Tibial nerve (tissue), 4 donors: Measurements from ENCODE around the gene NUSAP1. TPM values are rescaled to one million over a fixed set of nuclear protein-coding genes. Genes with fewer than 3 reads are reported as not detected.
"Not testable (repeated sequence)": the region's sequence is repeated elsewhere in the genome, so short reads cannot be mapped to it uniquely, and the experiment has no call there.

ENCODE experiments used
- DNase-seq, 2 donors: peaks; one replicate each; pipeline ENCODE4 v3.0.0-alpha.2; 2019; ENCODE audit warnings: low spot score in 2 of 2
- H3K27ac ChIP-seq, 4 donors: fragments of 200-600 bp; sonication (generic) in 3 of 4; one replicate each; pipeline ENCODE4 v1.5.1; 2017 to 2019; ENCODE audit warnings: mild to moderate bottlenecking in 1 of 4
- H3K27me3 ChIP-seq, 2 donors: fragments of 200-600 bp; sonication (generic) in 1 of 2; one replicate each; pipeline versions ENCODE4 v1.5.1 to v1.6.0; 2017 to 2019
- H3K36me3 ChIP-seq, 3 donors: fragments of 200-600 bp; sonication (generic); one replicate each; pipeline ENCODE4 v1.5.1; 2018 to 2019
- H3K4me1 ChIP-seq, 4 donors: fragments of 200-600 bp; sonication (generic) in 3 of 4; one replicate each; pipeline ENCODE4 v1.5.1; 2017 to 2019
- H3K4me3 ChIP-seq, 4 donors: fragments of 200-600 bp; sonication (generic) in 3 of 4; one replicate each; pipeline ENCODE4 v1.5.1; 2017 to 2019; ENCODE audit warnings: mild to moderate bottlenecking in 1 of 4, moderate library complexity in 1 of 4
- H3K9me3 ChIP-seq, 4 donors: fragments of 200-600 bp; sonication (generic) in 3 of 4; one replicate each; pipeline ENCODE4 v1.5.1; 2017 to 2019
- EP300 ChIP-seq, 2 donors: sonication (generic); formaldehyde crosslinking; IDR thresholded peaks; one replicate each; pipeline ENCODE4 v1.6.1; 2017; ENCODE audit warnings: antibody characterized with exemption in 2 of 2, mild to moderate bottlenecking in 1 of 2
- POLR2A ChIP-seq, 2 donors: fragments of 450-650 bp; IDR thresholded peaks; one replicate each; pipeline ENCODE4 v1.6.1; 2017; ENCODE audit warnings: antibody characterized with exemption in 2 of 2, mild to moderate bottlenecking in 2 of 2, moderate library complexity in 2 of 2
- WGBS, 2 donors: methylation state at CpG; one replicate each; pipeline ENCODE4 v1.1.5; 2018; 5-methylcytosine and 5-hydroxymethylcytosine counted together
- total RNA-seq, 4 donors: library from RNA; depleted of rRNA; stranded (reverse); fragments of >200 nt; gene quantifications; one replicate each; pipeline ENCODE4 v1.1.0, GENCODE V29; 2016
- TF ChIP-seq, protein P1 (sequence below), 5 experiments: fragments of 200-600 bp in 3 of 5; fragments of 450-650 bp in 2 of 5; sonication (generic) in 3 of 5; IDR thresholded peaks; one replicate each; pipeline ENCODE4 v1.5.1; 2016 to 2019; ENCODE audit warnings: antibody characterized with exemption in 5 of 5, mild to moderate bottlenecking in 3 of 5, moderate library complexity in 2 of 5

Gene NUSAP1
- total RNA-seq, 4 donors from 2014 or later = 0.39 to 21.0 (median 2.5) TPM

DNA sequence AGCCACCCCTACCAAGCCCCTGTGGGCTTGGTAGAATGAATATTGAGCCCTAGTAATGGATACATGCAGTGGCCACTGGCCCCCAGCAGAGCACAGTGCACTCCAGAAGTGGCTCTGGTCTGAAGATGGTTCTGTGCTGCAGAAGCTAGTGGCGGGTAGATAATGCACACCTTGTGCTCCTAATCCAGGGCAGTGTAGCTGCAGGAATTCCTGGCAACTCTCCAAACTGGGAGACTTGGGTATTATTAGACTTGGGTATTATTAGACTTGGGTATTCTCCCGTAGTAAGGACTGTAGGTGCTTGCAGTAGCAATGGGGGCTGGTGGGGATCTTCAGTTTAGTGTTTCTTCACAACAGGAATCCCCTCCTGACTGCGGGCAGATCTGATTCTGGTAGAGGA is 34.7 kb downstream of the NUSAP1 start:
- TF ChIP-seq, protein P1, sequence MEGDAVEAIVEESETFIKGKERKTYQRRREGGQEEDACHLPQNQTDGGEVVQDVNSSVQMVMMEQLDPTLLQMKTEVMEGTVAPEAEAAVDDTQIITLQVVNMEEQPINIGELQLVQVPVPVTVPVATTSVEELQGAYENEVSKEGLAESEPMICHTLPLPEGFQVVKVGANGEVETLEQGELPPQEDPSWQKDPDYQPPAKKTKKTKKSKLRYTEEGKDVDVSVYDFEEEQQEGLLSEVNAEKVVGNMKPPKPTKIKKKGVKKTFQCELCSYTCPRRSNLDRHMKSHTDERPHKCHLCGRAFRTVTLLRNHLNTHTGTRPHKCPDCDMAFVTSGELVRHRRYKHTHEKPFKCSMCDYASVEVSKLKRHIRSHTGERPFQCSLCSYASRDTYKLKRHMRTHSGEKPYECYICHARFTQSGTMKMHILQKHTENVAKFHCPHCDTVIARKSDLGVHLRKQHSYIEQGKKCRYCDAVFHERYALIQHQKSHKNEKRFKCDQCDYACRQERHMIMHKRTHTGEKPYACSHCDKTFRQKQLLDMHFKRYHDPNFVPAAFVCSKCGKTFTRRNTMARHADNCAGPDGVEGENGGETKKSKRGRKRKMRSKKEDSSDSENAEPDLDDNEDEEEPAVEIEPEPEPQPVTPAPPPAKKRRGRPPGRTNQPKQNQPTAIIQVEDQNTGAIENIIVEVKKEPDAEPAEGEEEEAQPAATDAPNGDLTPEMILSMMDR (IDR thresholded peaks at IDR 0.05) = no peak
- TF ChIP-seq EP300 (IDR thresholded peaks at IDR 0.05) (no peak), POLR2A (IDR thresholded peaks at IDR 0.05) (no peak)
- H3K27ac ChIP-seq = no peak overlapping the region
- no peak for DNase-seq

DNA sequence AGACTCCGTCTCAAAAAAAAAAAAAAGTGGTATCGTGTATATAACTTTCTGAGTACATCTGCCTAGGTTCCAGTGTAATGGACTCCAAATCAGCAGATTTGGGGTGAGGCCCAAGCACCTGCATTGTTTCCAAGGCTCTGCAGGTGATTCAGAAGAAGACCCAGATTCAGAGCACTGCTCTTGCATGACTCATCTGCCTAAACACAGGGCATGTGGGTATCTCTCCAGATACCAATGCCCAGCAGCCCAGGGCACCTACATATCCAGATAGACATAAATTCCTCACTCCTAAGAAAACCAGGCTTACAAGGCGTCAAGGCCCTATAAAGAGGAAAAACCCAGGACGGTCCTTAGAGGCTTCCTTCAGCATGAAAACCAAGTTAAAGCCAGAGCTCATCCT is 45.3 kb downstream of the NUSAP1 start:
- Histone ChIP-seq H3K27me3 (no peaks in the 10 kb centered on the region), H3K9me3 (no peaks in the 10 kb centered on the region), H3K4me1 (no peaks in the 10 kb centered on the region), H3K27ac (no peak overlapping the region), H3K36me3 (peaks cover 0 to 28% (median 0%) of the 10 kb centered on the region in 3 donors), H3K4me3 (no peak overlapping the region)
- TF ChIP-seq EP300 (IDR thresholded peaks at IDR 0.05) = no peak
- TF ChIP-seq, protein P1 (IDR thresholded peaks at IDR 0.05) = no peak
- TF ChIP-seq POLR2A (IDR thresholded peaks at IDR 0.05) = no peak
- no peak for DNase-seq
- WGBS, 2 donors = 93 to 99% methylated on average over 4 of the region's 4 CpGs

More for the DNA sequence above, 34.7 kb downstream of the NUSAP1 start:
- H3K4me1 ChIP-seq = no peaks in the 10 kb centered on the region
- H3K27me3 ChIP-seq = no peaks in the 10 kb centered on the region
- peaks cover 0 to 22% (median 0%) of the 10 kb centered on the region in 3 donors for H3K36me3 ChIP-seq
- H3K9me3 ChIP-seq = peaks cover 0 to 10% (median 0%) of the 10 kb centered on the region in 4 donors
- no peak overlapping the region for H3K4me3 ChIP-seq
- 92 to 96% methylated on average over 3 of the region's 3 CpGs for WGBS, 2 donors

DNA sequence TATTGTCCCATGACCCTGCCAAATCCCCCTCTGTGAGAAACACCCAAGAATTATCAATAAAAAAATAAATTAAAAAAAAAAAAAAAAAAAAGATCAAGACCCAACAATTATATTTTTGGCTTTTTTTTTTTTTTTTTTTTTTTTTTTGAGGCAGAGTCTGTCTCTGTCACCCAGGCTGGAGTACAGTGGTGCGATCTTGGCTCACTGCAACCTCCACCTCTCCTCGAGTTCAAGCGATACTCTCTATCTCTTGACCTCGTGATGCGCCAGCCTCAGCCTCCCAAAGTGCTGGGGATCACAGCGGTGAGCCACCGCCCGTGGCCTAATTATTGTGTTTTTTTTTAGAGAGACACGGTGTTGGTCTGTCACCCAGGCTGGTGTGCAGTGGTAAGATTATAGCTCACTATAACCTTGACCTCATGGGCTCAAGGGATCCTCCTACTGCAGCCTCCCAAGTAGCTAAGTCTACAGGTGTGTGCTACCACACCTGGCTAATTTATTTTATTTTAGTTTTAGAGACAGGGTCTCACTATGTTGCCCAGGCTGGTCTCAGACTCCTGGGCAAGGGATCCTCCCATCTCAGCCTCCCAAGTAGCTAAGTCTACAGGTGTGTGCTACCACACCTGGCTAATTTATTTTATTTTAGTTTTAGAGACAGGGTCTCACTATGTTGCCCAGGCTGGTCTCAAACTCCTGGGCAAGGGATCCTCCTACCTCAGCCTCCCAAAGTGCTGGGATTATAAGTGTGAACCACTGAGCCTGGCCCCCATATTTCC is 51.5 kb downstream of the NUSAP1 start:
- not testable (repeated sequence) for H3K9me3 ChIP-seq, DNase-seq, H3K4me3 ChIP-seq, H3K4me1 ChIP-seq, H3K27me3 ChIP-seq, H3K27ac ChIP-seq
- H3K36me3 ChIP-seq = peaks cover 0 to 45% (median 0%) of the 10 kb centered on the region in 3 donors
- 95 to 97% methylated on average over 9 of the region's 9 CpGs for WGBS, 2 donors

DNA sequence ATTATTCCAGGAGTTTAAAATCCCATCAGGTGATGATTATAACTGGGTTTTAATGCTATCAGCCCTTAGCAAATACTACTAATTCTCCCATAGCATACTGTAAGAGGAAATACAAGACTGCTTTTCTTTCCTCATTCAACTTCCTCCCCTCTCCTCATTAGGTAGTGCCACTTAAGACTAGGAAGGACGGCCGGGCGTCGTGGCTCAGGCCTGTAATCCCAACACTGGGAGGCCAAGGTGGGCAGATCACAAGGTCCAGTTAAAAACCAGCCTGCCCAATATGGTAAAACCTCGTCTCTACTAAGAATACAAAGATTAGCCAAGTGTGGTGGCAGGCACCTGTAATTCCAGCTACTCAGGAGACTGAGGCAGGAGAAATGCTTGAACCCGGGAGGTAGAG is 55.0 kb downstream of the NUSAP1 start:
- TF ChIP-seq, protein P1 (IDR thresholded peaks at IDR 0.05) = no peak
- TF ChIP-seq EP300 (IDR thresholded peaks at IDR 0.05) = no peak
- TF ChIP-seq POLR2A (IDR thresholded peaks at IDR 0.05) = no peak
- no peaks in the 10 kb centered on the region for H3K27me3 ChIP-seq
- 87 to 89% methylated on average over 6 of the region's 6 CpGs for WGBS, 2 donors
- H3K36me3 ChIP-seq = peaks cover 0 to 78% (median 0%) of the 10 kb centered on the region in 3 donors
- H3K9me3 ChIP-seq = no peaks in the 10 kb centered on the region
- no peak overlapping the region for H3K4me3 ChIP-seq
- no peak for DNase-seq
- H3K4me1 ChIP-seq = no peaks in the 10 kb centered on the region
- H3K27ac ChIP-seq = no peak overlapping the region

DNA sequence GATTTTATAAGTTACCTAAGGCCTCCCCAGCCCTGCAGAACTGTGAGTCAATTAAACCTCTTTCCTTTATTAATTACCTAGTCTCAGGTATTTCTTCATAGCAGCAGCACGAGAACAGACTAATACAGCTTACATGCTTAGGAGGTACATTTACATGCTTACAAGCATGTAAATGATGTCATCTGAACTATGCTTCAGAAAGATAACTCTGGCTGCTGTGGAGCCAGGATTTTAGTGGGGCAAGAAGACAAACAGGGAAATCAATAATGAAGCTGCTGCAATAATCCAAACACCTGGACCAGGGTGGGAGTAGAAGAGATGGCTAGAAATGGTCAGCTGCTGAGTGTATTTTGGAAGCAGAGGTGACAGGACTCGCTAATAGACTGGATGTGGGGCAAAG is 60.0 kb downstream of the NUSAP1 start:
- WGBS, 2 donors = 90 to 94% methylated on average over 2 of the region's 2 CpGs
- H3K4me1 ChIP-seq = no peaks in the 10 kb centered on the region
- H3K9me3 ChIP-seq = no peaks in the 10 kb centered on the region
- no peak overlapping the region for H3K4me3 ChIP-seq
- H3K27me3 ChIP-seq = no peaks in the 10 kb centered on the region
- DNase-seq = no peak
- peaks cover 0 to 90% (median 0%) of the 10 kb centered on the region in 3 donors for H3K36me3 ChIP-seq
- H3K27ac ChIP-seq = no peak overlapping the region
- TF ChIP-seq, protein P1 (IDR thresholded peaks at IDR 0.05) = no peak
- TF ChIP-seq EP300 (IDR thresholded peaks at IDR 0.05) = no peak
- no peak for TF ChIP-seq POLR2A (IDR thresholded peaks at IDR 0.05)
